Stomach (tissue), 9 donors: ENCODE measurements around the gene CDH19. TPM values are rescaled to one million over a fixed set of nuclear protein-coding genes. Genes with fewer than 3 reads are reported as not detected.

ENCODE experiments used
- DNase-seq, 2 donors: peaks; one replicate each; pipeline versions ENCODE4 v3.0.0 to v3.0.0-alpha.2; 2013 to 2019
- H3K27ac ChIP-seq, 5 donors: fragments of 200-600 bp in 4 of 5; sonication (generic) in 4 of 5; one replicate each; pipeline ENCODE4 v1.5.1; 2013 to 2019; ENCODE audit warnings: mild to moderate bottlenecking in 1 of 5, moderate library complexity in 1 of 5
- H3K27me3 ChIP-seq, 3 donors: fragments of 200-600 bp; sonication (generic); one replicate each; pipeline ENCODE4 v1.5.1; 2017 to 2019; ENCODE audit warnings: mixed run types in 1 of 3
- H3K36me3 ChIP-seq, 4 donors: fragments of 200-600 bp; sonication (generic); 1 replicate in 3 of 4; 2 replicates in 1 of 4; pipeline ENCODE4 v1.5.1; 2016 to 2019
- H3K4me1 ChIP-seq, 4 donors: fragments of 200-600 bp; sonication (generic); one replicate each; pipeline ENCODE4 v1.5.1; 2016 to 2019
- H3K4me3 ChIP-seq, 4 donors: fragments of 200-600 bp; sonication (generic) in 3 of 4; one replicate each; pipeline ENCODE4 v1.5.1; 2016 to 2019; ENCODE audit warnings: mild to moderate bottlenecking in 1 of 4
- H3K9me3 ChIP-seq, 4 donors: fragments of 200-600 bp; sonication (generic); one replicate each; pipeline ENCODE4 v1.5.1; 2016 to 2019
- EP300 ChIP-seq: sonication (generic); formaldehyde crosslinking; IDR thresholded peaks from one replicate; pipeline ENCODE4 v1.6.1; 2017; ENCODE audit warnings: antibody characterized with exemption
- POLR2A ChIP-seq, 4 donors: fragments of 450-650 bp; IDR thresholded peaks; one replicate each; pipeline ENCODE4 v1.6.1; 2016; ENCODE audit warnings: antibody characterized with exemption in 4 of 4, control low read depth in 2 of 4, mild to moderate bottlenecking in 1 of 4, moderate library complexity in 1 of 4
- POLR2AphosphoS5 ChIP-seq, 3 donors: sonication (generic); formaldehyde crosslinking; IDR thresholded peaks; one replicate each; pipeline ENCODE4 v1.6.1; 2016; ENCODE audit warnings: antibody characterized with exemption in 3 of 3
- WGBS, 5 donors: extraction: QIAGEN DNeasy Blood & Tissue Kit in 3 of 5; methylation state at CpG; one replicate each; pipeline versions ENCODE4 v1.1.5 to v1.1.7; 2013 to 2018; 5-methylcytosine and 5-hydroxymethylcytosine counted together
- intact Hi-C: fragments of 100-400 bp; cut with DNase I; formaldehyde crosslinking; loops from one replicate; pipeline ENCODE4 v1.15.1; 2023; ENCODE audit warnings: low total_unique reads
- polyA plus RNA-seq, 3 donors: library from polyadenylated mRNA; stranded (reverse); fragments of 200-250 nt; gene quantifications; one replicate each; pipeline ENCODE4 v1.2.3, GENCODE V29; 2013
- total RNA-seq, 5 donors: library from RNA; depleted of rRNA; stranded (reverse); fragments of >200 nt; gene quantifications; one replicate each; pipeline versions ENCODE4 v1.1.0 to v1.2.3, GENCODE V29; 2014 to 2016
- TF ChIP-seq, protein P1 (sequence below), 7 experiments: fragments of 450-650 bp in 4 of 7; fragments of 200-600 bp in 3 of 7; sonication (generic) in 3 of 7; IDR thresholded peaks; one replicate each; pipeline ENCODE4 v1.5.1; 2016 to 2019; ENCODE audit warnings: antibody characterized with exemption in 7 of 7, control low read depth in 2 of 7, mild to moderate bottlenecking in 1 of 7
- donor health status: healthy with polysubstance abuse.
- donor health status: Bipolar disorder and iron deficiency.
- donor health status: healthy.

The CDH19 gene
- total and polyA plus RNA-seq, 8 donors = 0.92 to 52.5 (median 7.1) TPM

DNA sequence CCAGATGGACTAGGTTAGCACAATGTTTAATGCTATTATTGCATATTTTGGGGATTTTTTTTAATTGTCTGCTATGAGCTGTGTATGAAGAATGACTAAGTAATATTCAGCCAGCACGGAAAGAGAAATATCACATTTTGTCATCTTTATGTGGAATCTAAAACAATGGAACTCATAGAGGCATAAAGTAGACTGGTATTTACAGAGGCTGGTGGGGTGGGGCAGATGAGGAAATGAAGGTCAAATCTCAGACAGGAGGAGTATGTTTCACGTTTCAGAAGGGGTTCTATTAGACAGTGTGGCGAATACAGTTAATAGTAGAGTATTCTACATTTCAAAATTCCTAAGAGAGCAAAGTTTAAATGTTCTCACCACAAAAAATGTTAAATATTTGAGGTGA lies 4.7 kb downstream of the CDH19 start:
- no peak overlapping the region for H3K4me3 ChIP-seq
- no peaks in the 10 kb centered on the region for H3K27me3 ChIP-seq
- no peaks in the 10 kb centered on the region for H3K36me3 ChIP-seq
- intact Hi-C loops = no loop called here
- WGBS, 5 donors = 43 to 52% (median 49%) methylated on average over 3 of the region's 3 CpGs
- TF ChIP-seq POLR2A (IDR thresholded peaks at IDR 0.05) = no peak
- TF ChIP-seq, protein P1, sequence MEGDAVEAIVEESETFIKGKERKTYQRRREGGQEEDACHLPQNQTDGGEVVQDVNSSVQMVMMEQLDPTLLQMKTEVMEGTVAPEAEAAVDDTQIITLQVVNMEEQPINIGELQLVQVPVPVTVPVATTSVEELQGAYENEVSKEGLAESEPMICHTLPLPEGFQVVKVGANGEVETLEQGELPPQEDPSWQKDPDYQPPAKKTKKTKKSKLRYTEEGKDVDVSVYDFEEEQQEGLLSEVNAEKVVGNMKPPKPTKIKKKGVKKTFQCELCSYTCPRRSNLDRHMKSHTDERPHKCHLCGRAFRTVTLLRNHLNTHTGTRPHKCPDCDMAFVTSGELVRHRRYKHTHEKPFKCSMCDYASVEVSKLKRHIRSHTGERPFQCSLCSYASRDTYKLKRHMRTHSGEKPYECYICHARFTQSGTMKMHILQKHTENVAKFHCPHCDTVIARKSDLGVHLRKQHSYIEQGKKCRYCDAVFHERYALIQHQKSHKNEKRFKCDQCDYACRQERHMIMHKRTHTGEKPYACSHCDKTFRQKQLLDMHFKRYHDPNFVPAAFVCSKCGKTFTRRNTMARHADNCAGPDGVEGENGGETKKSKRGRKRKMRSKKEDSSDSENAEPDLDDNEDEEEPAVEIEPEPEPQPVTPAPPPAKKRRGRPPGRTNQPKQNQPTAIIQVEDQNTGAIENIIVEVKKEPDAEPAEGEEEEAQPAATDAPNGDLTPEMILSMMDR (IDR thresholded peaks at IDR 0.05) = no peak
- TF ChIP-seq EP300 = no peak
- no peak for TF ChIP-seq POLR2AphosphoS5 (IDR thresholded peaks at IDR 0.05)
- no peaks in the 10 kb centered on the region for H3K4me1 ChIP-seq
- DNase-seq = no peak
- H3K27ac ChIP-seq = no peak overlapping the region
- no peaks in the 10 kb centered on the region for H3K9me3 ChIP-seq

DNA sequence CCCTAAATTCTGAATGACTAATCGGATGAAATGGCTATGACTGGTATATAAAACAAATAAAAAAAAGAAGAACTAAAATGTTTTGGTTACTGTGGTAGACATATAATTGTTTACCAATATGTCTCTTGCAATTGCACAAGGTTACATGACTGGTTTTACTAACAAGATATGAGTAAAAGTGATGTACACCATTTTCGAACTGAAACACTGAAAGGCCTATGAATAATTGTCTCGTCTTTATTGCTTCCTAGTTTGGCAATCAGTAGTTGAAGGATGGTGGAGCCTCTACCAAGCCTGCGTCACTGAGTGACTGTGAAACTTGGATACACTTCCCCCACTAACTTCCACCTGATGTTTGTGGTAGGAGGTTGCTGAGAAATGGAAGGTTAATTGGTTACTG lies 16.5 kb downstream of the CDH19 start:
- no peaks in the 10 kb centered on the region for H3K9me3 ChIP-seq
- intact Hi-C loops = no loop called here
- H3K27ac ChIP-seq = no peak overlapping the region
- WGBS, 5 donors = 77 to 92% (median 88%) methylated on average over 4 of the region's 4 CpGs
- H3K4me1 ChIP-seq = no peaks in the 10 kb centered on the region
- no peak overlapping the region for H3K4me3 ChIP-seq
- no peaks in the 10 kb centered on the region for H3K27me3 ChIP-seq
- no peak for DNase-seq
- H3K36me3 ChIP-seq = no peaks in the 10 kb centered on the region
- TF ChIP-seq, protein P1 (IDR thresholded peaks at IDR 0.05) = no peak
- TF ChIP-seq POLR2AphosphoS5 (IDR thresholded peaks at IDR 0.05) = no peak
- no peak for TF ChIP-seq POLR2A (IDR thresholded peaks at IDR 0.05)

DNA sequence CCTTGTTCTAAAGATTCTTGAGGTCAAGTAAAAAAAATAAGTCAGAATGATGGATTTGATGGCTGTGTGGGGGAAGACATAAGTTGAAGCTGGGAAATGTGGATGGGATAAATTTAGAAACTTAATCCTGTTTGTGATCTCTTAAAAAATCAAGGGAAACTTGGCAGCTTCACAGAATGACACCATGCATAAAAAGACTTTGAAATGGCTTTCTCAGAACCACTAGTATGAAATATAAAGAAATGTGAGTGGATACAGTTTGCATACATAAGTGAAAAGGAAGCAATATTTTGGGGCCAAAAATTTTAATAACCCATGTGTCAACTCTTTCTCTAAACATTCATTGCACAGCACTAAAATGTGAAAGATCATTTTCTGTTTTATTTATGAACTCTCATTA lies 21.7 kb downstream of the CDH19 start:
- TF ChIP-seq POLR2AphosphoS5 (IDR thresholded peaks at IDR 0.05) = no peak
- DNase-seq = peak in 1 of 2 donors; percentile 8
- Histone ChIP-seq H3K27me3 (no peaks in the 10 kb centered on the region), H3K27ac (no peak overlapping the region), H3K4me3 (no peak overlapping the region), H3K36me3 (no peaks in the 10 kb centered on the region), H3K4me1 (no peaks in the 10 kb centered on the region), H3K9me3 (no peaks in the 10 kb centered on the region)
- intact Hi-C loops = no loop called here

DNA sequence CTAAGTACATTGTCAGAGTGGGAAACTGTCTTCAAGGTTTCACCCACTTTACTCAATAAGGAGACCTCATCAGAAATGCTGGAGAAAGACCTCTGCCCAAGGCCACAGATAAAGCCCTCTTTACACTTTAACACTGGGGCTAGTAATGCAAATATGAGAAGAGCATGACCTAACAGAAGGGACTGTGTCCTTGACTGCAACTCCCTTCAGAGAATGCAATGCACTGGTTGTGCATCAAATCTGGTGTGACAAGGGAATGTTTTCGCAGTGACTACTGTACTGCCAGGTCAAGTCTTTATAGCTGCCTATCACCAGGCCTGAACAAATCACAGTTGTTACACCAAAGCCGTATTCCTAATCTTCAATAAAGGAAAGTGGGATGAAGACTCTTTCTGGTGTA lies 28.6 kb downstream of the CDH19 start:
- Histone ChIP-seq H3K36me3 (no peaks in the 10 kb centered on the region), H3K4me1 (no peaks in the 10 kb centered on the region), H3K27ac (no peak overlapping the region), H3K4me3 (no peak overlapping the region), H3K27me3 (no peaks in the 10 kb centered on the region), H3K9me3 (no peaks in the 10 kb centered on the region)
- 78 to 92% (median 85%) methylated on average over 2 of the region's 2 CpGs for WGBS, 5 donors
- DNase-seq = peak in 1 of 2 donors; percentile 3
- TF ChIP-seq, protein P1 (IDR thresholded peaks at IDR 0.05) = no peak
- TF ChIP-seq POLR2AphosphoS5 (IDR thresholded peaks at IDR 0.05) = no peak
- TF ChIP-seq EP300 = no peak
- TF ChIP-seq POLR2A (IDR thresholded peaks at IDR 0.05) = no peak
- intact Hi-C loops = no loop called here

DNA sequence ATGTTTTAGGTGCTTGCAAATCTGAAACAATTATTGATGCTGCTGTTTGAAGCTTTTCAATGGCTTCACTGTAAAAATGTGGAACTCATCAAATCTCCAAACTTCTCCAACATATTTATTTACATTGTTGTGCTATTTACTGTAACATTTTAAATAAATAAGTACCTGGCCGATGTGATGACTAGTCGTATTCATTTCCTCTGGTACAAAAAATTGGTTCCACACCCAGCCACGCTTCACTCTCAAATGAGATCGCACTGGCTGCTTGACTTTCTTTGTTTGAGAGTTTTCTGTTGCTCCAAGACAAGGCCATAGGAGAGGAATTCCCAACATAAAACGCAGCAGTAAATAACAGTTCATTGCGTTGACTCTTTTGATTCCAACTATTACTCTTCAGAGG lies 32.0 kb downstream of the CDH19 start:
- intact Hi-C loops = no loop called here
- no peak overlapping the region for H3K4me3 ChIP-seq
- H3K27me3 ChIP-seq = no peaks in the 10 kb centered on the region
- DNase-seq = no peak
- H3K9me3 ChIP-seq = no peaks in the 10 kb centered on the region
- TF ChIP-seq POLR2A (IDR thresholded peaks at IDR 0.05) (no peak), POLR2AphosphoS5 (IDR thresholded peaks at IDR 0.05) (no peak), EP300 (no peak)
- TF ChIP-seq, protein P1 (IDR thresholded peaks at IDR 0.05) = no peak
- no peak overlapping the region for H3K27ac ChIP-seq
- H3K36me3 ChIP-seq = no peaks in the 10 kb centered on the region
- no peaks in the 10 kb centered on the region for H3K4me1 ChIP-seq
- WGBS, 5 donors = 77 to 82% (median 79%) methylated on average over 6 of the region's 6 CpGs
